Endodermal cell (in vitro differentiated cells): ENCODE measurements around the gene KCNMA1. TPM values are rescaled to one million over a fixed set of nuclear protein-coding genes. Genes with fewer than 3 reads are reported as not detected.

Experiments
- DNase-seq: peaks from one replicate; pipeline ENCODE4 v3.0.0-alpha.2; 2017
- H3K27ac ChIP-seq: 2 replicates; pipeline ENCODE4 v1.5.1; 2013; ENCODE audit warnings: mild to moderate bottlenecking, low read depth, low read length, moderate library complexity
- H3K27me3 ChIP-seq: 2 replicates; pipeline ENCODE4 v1.6.1; 2013; ENCODE audit warnings: mild to moderate bottlenecking, low read length, moderate library complexity; ENCODE audit not compliant: insufficient read depth, control insufficient read depth, poor library complexity, severe bottlenecking
- H3K36me3 ChIP-seq: 2 replicates; pipeline ENCODE4 v1.7.0; 2013; ENCODE audit warnings: mild to moderate bottlenecking, low read length, moderate library complexity; ENCODE audit not compliant: control insufficient read depth, insufficient read depth
- H3K4me1 ChIP-seq: one replicate; pipeline ENCODE4 v1.7.0; 2013; ENCODE audit warnings: low read length; ENCODE audit not compliant: control insufficient read depth, insufficient read depth
- H3K4me3 ChIP-seq: 2 replicates; pipeline ENCODE4 v1.5.1; 2013; ENCODE audit warnings: mild to moderate bottlenecking, low read length, moderate library complexity
- H3K9ac ChIP-seq: 2 replicates; pipeline ENCODE4 v1.6.1; 2013; ENCODE audit warnings: mild to moderate bottlenecking, low read length, moderate library complexity; ENCODE audit not compliant: poor library complexity, severe bottlenecking; ENCODE audit errors: extremely low read depth
- H3K9me3 ChIP-seq: 2 replicates; pipeline ENCODE4 v1.6.1; 2013; ENCODE audit warnings: mild to moderate bottlenecking, low read length, moderate library complexity; ENCODE audit not compliant: control insufficient read depth
- H3K27ac Mint-ChIP-seq: 2 replicates; pipeline ENCODE4 v1.8.0; 2020; ENCODE audit warnings: mixed read lengths
- H3K27me3 Mint-ChIP-seq: 2 replicates; pipeline ENCODE4 v1.8.0; 2021; ENCODE audit warnings: mild to moderate bottlenecking, mixed read lengths; ENCODE audit not compliant: insufficient read depth
- H3K36me3 Mint-ChIP-seq: 2 replicates; pipeline ENCODE4 v1.8.0; 2020; ENCODE audit warnings: low read depth, mixed read lengths
- H3K4me1 Mint-ChIP-seq: 2 replicates; pipeline ENCODE4 v1.8.0; 2020; ENCODE audit warnings: mixed read lengths
- H3K4me3 Mint-ChIP-seq: 2 replicates; pipeline ENCODE4 v1.8.0; 2020; ENCODE audit warnings: mild to moderate bottlenecking, moderate library complexity, mixed read lengths
- H3K9me3 Mint-ChIP-seq: 2 replicates; pipeline ENCODE4 v1.8.0; 2020; ENCODE audit warnings: mild to moderate bottlenecking, mixed read lengths
- CTCF ChIP-seq: fragments of 200-600 bp; sonication (generic); conservative IDR thresholded peaks from 2 replicates; pipeline ENCODE4 v1.5.0; 2021; ENCODE audit warnings: antibody characterized with exemption, mild to moderate bottlenecking
- WGBS, 2 experiments: methylation state at CpG; one replicate each; pipeline versions ENCODE4 v1.1.5 to v1.1.7; 2013; ENCODE audit warnings: missing lambda C conversion rate in 2 of 2, mixed read lengths in 1 of 2; ENCODE audit not compliant: insufficient coverage in 1 of 2, insufficient read length in 1 of 2; 5-methylcytosine and 5-hydroxymethylcytosine counted together
- total RNA-seq, 2 donors: library from RNA; stranded (reverse); fragmentation: NEBNext Ultra II Directional in 1 of 2; extraction: Animal tissue kit (Norgen Biotek cat#: 25700) in 1 of 2; gene quantifications; 2 replicates in 1 of 2; 3 replicates in 1 of 2; pipeline ENCODE4 v1.2.1, GENCODE V29; 2021

Gene KCNMA1
- total RNA-seq, 2 donors from 2014 or later, result 0.55 to 1.3 TPM

- Histone ChIP-seq H3K27me3 (no peaks in the 10 kb centered on the region), H3K9me3 (no peaks in the 10 kb centered on the region), H3K4me3 (no peak overlapping the region), H3K4me1 (no peaks in the 10 kb centered on the region), H3K27ac (no peak overlapping the region), H3K36me3 (no peaks in the 10 kb centered on the region), H3K9ac (no peak overlapping the region)
- Mint-ChIP-seq H3K9me3 (no peaks in the 10 kb centered on the region), H3K36me3 (no peaks in the 10 kb centered on the region), H3K4me3 (no peak overlapping the region), H3K27me3 (peaks cover 4% of the 10 kb centered on the region), H3K4me1 (no peaks in the 10 kb centered on the region), H3K27ac (no peak overlapping the region)
- WGBS, 2 experiments, result 90 to 100% methylated on average over 1 of the region's 2 CpGs
- no peak for DNase-seq
- no peak for TF ChIP-seq CTCF
Measured at GRCh38 chr10:77349226-77349625, 288.4 kb downstream of the KCNMA1 start.

- Mint-ChIP-seq H3K4me3 (no peak overlapping the region), H3K27me3 (peaks cover 4% of the 10 kb centered on the region), H3K36me3 (no peaks in the 10 kb centered on the region), H3K9me3 (no peaks in the 10 kb centered on the region), H3K4me1 (no peaks in the 10 kb centered on the region), H3K27ac (no peak overlapping the region)
- H3K9me3 ChIP-seq, result no peaks in the 10 kb centered on the region
- no peak overlapping the region for H3K4me3 ChIP-seq
- H3K27me3 ChIP-seq, result no peaks in the 10 kb centered on the region
- no peaks in the 10 kb centered on the region for H3K36me3 ChIP-seq
- no peaks in the 10 kb centered on the region for H3K4me1 ChIP-seq
- TF ChIP-seq CTCF, result no peak
- H3K9ac ChIP-seq, result no peak overlapping the region
- no peak overlapping the region for H3K27ac ChIP-seq
- WGBS, 2 experiments, result 95% methylated on average over 2 of the region's 2 CpGs; no CpG with 5 or more reads in 1 of the 2 experiments
- DNase-seq, result no peak
Measured at GRCh38 chr10:77348751-77349150, 288.9 kb downstream of the KCNMA1 start.

GRCh38 chr10:77348082-77348481 is 289.5 kb downstream of the KCNMA1 start:
- Mint-ChIP-seq H3K27me3 (peaks cover 4% of the 10 kb centered on the region), H3K4me1 (no peaks in the 10 kb centered on the region), H3K9me3 (no peaks in the 10 kb centered on the region), H3K27ac (no peak overlapping the region), H3K36me3 (no peaks in the 10 kb centered on the region), H3K4me3 (no peak overlapping the region)
- no peaks in the 10 kb centered on the region for H3K4me1 ChIP-seq
- no peak overlapping the region for H3K9ac ChIP-seq
- H3K4me3 ChIP-seq, result no peak overlapping the region
- no peaks in the 10 kb centered on the region for H3K27me3 ChIP-seq
- no peak for DNase-seq
- no peaks in the 10 kb centered on the region for H3K9me3 ChIP-seq
- WGBS, 2 experiments, result 84 to 98% methylated on average over 6 of the region's 6 CpGs
- no peaks in the 10 kb centered on the region for H3K36me3 ChIP-seq
- no peak overlapping the region for H3K27ac ChIP-seq
- no peak for TF ChIP-seq CTCF
